HG03280 (cell line): ENCODE data around the gene FYB2.

ENCODE experiments used
- ATAC-seq: cut with Tn5 transposase; IDR thresholded peaks from one replicate; pipeline ENCODE4 v1.9.1; 2021; ENCODE audit warnings: mild to moderate bottlenecking, moderate library complexity; ENCODE audit not compliant: unreplicated experiment

The FYB2 gene

GRCh38 chr1:56819387-56819899 lies at the start of gene FYB2:
FYB2 (minus strand) TSS chr1:56819404; CDS start chr1:56819290, 114 bp downstream.
- ATAC-seq: no peak

- ATAC-seq: no peak
Measured at GRCh38 chr1:56868761-56869160, 49.6 kb upstream of the FYB2 start.

GRCh38 chr1:56867491-56867890 lies 48.3 kb upstream of the FYB2 start:
- ATAC-seq: no peak

- ATAC-seq: no peak
Measured at GRCh38 chr1:56866656-56867055, 47.5 kb upstream of the FYB2 start.

GRCh38 chr1:56864430-56864829 lies 45.2 kb upstream of the FYB2 start:
- no peak for ATAC-seq

GRCh38 chr1:56863265-56863992 lies 44.2 kb upstream of the FYB2 start:
- no peak for ATAC-seq

- no peak for ATAC-seq
Measured at GRCh38 chr1:56859287-56859686, 40.1 kb upstream of the FYB2 start.

- no peak for ATAC-seq
Measured at GRCh38 chr1:56856186-56856585, 37.0 kb upstream of the FYB2 start.

- ATAC-seq: no peak
Measured at GRCh38 chr1:56855190-56855589, 36.0 kb upstream of the FYB2 start.

- no peak for ATAC-seq
Measured at GRCh38 chr1:56854521-56855099, 35.4 kb upstream of the FYB2 start, which contains the start of gene C8A. C8A (plus strand) TSS chr1:56854797; CDS start chr1:56854902, 105 bp downstream.

GRCh38 chr1:56852476-56852875 lies 33.3 kb upstream of the FYB2 start:
- ATAC-seq: no peak

GRCh38 chr1:56850922-56851321 lies 31.7 kb upstream of the FYB2 start:
- ATAC-seq: no peak

GRCh38 chr1:56850411-56850810 lies 31.2 kb upstream of the FYB2 start:
- ATAC-seq: no peak

- ATAC-seq: no peak
Measured at GRCh38 chr1:56849750-56850149, 30.5 kb upstream of the FYB2 start.

- no peak for ATAC-seq
Measured at GRCh38 chr1:56845343-56845742, 26.1 kb upstream of the FYB2 start.

- no peak for ATAC-seq
Measured at GRCh38 chr1:56844545-56845136, 25.4 kb upstream of the FYB2 start.

GRCh38 chr1:56843544-56843943 lies 24.3 kb upstream of the FYB2 start:
- ATAC-seq: no peak

GRCh38 chr1:56838759-56839158 lies 19.6 kb upstream of the FYB2 start:
- no peak for ATAC-seq

- ATAC-seq: no peak
Measured at GRCh38 chr1:56837244-56837939, 18.2 kb upstream of the FYB2 start.

- ATAC-seq: no peak
Measured at GRCh38 chr1:56836359-56836758, 17.2 kb upstream of the FYB2 start.

- no peak for ATAC-seq
Measured at GRCh38 chr1:56835657-56836056, 16.5 kb upstream of the FYB2 start.
